HG03196 (cell line): ENCODE data around the gene CDR2.
"Not testable (repeated sequence)": the region's sequence is repeated elsewhere in the genome, so short reads cannot be mapped to it uniquely, and the experiment has no call there.

Experiments used
- ATAC-seq: cut with Tn5 transposase; IDR thresholded peaks from one replicate; pipeline ENCODE4 v1.9.1; 2021; ENCODE audit not compliant: unreplicated experiment

The CDR2 gene

GRCh38 chr16:22374311-22375116 is at the start of gene CDR2:
TSS of gene CDR2 (minus strand) at chr16:22374619. CDS start at chr16:22374309, 310 bp downstream.
- ATAC-seq: peak; percentile 74

GRCh38 chr16:22423716-22424115 is 49.3 kb upstream of the CDR2 start:
- ATAC-seq: no peak

DNA sequence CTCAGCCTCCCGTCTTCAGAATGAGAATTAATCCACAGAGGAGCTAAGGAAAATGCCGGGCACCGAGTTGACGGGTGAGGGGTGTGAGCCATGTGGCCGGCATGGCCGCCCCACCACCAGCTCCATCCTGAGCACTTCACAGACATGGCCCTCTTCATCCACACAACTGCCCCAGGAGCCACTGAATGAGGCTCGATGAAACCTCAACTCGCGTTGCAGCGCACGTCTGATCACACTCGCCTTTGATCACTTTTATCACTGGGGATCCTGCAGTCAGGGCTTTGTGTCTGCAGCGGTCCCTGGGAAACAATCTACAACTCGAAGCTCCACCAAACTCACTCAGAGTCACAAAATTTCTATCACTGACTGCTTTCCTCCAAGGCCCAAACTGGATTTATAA is 46.7 kb upstream of the CDR2 start:
- ATAC-seq: no peak

DNA sequence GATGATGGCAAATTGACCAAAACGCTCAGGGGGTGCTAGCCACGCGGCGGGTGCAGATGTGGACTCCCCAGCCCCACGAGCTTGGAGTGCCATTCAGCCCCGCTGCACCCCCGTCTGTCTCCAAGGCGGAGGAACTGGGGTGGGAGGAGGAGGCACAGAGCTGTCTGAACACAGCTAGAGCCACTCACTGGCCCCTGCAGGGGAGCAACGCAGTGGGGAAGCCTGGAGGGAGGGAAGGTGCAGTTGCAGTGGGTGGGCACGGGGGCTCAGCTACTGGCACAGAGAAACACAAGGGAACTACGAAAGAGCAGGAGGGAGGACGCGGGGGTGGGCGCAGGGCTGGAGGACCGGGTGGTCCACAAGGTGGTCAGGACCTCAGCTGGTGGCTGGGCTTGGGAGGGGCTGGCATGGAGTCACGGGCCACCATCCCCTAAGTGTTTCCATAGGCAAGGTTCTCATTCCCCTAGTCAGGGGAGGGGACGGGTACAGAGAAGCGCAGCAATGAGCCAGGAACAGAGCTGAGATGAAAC is 46.3 kb upstream of the CDR2 start:
- ATAC-seq: no peak

- ATAC-seq: no peak
These were observed 45.5 kb upstream of the CDR2 start for GRCh38 chr16:22419908-22420307.

GRCh38 chr16:22418826-22419225 is 44.4 kb upstream of the CDR2 start:
- ATAC-seq: no peak

- not testable (repeated sequence) for ATAC-seq
These were observed 43.4 kb upstream of the CDR2 start for GRCh38 chr16:22417798-22418197.

- no peak for ATAC-seq
These were observed 42.6 kb upstream of the CDR2 start for GRCh38 chr16:22417019-22417418.

GRCh38 chr16:22413819-22414218 is 39.4 kb upstream of the CDR2 start:
- no peak for ATAC-seq

- no peak for ATAC-seq
These were observed 33.1 kb upstream of the CDR2 start for GRCh38 chr16:22407486-22407885.

DNA sequence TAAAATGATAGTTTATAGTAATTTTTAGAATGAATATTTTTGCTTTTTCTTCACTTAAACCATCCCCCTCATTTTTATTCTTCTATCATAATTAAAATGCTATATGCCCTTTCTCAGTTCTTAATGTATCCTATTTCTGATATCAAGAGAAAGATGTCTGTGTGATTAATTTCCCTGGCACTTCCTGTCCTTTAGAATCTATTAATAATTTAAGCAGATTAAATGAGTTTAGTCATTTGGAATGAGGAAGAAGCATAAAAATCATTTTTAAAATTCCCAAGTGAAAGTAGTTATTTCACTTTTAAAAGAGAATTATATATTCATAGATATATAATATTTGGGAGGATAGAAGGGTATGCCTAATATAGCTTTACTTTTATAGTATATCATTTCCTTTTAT is 27.8 kb upstream of the CDR2 start:
- no peak for ATAC-seq

GRCh38 chr16:22400900-22401299 is 26.5 kb upstream of the CDR2 start:
- no peak for ATAC-seq

DNA sequence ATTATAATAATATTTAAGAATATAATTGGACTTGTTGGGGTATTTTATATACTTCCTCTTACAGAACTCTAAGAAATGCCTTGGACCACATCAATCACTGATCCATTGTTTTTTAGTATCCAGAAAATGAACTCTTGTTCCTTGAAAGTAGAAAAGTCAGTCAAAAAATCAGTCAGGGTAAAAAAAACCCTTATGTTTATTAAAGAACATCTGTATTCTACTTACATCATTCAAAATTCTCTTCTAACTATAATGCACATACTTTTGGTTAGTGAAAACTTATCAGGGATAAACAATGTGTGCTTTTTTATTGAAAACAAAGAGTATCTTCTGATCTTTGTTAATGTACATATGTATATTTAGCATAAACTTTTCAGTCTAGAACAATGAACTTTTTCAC is 23.5 kb upstream of the CDR2 start:
- ATAC-seq: no peak

DNA sequence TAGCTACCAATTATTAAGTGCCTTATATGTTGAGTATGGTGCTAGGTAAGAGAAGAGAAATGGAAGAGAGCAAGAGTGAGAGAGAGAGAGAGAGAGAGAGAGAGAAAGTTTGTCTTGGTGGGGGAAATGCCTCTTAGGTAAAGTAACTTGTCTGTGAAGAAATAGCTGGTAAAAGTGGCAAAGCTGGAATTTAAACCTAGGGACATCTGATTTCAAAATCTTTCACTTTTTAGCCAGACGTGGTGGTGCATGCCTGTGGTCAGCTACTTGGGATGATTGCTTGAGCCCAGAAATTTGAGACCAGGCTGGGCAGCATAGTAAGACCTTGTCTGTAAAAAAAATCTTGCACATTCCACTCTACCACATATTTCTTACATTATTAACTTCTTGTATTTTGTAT is 23.0 kb upstream of the CDR2 start:
- no peak for ATAC-seq

GRCh38 chr16:22395960-22396359 is 21.5 kb upstream of the CDR2 start:
- ATAC-seq: no peak

- ATAC-seq: no peak
These were observed 19.7 kb upstream of the CDR2 start for GRCh38 chr16:22394121-22394520.

GRCh38 chr16:22388101-22388644 is 13.8 kb upstream of the CDR2 start:
- ATAC-seq: no peak

DNA sequence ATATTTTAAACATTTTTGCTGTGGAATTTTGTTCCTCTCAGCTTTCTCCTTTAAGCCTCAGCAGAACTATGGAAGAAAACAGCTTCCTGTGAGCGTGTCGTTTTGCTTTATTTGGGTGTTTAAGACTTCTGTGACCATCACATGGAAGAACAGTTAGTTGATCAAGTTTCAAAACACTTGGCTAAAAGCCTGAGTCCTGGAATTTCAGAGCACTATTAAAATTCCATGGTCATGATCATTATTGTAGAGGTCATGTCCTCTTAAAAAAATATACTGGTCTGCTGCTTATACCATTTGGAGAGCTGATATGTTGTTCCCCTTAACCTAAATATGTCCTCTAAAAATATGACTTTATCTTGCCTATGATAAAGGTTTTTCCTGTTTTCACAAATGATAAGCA is 12.6 kb upstream of the CDR2 start:
- no peak for ATAC-seq

GRCh38 chr16:22385196-22385595 is 10.8 kb upstream of the CDR2 start:
- no peak for ATAC-seq

DNA sequence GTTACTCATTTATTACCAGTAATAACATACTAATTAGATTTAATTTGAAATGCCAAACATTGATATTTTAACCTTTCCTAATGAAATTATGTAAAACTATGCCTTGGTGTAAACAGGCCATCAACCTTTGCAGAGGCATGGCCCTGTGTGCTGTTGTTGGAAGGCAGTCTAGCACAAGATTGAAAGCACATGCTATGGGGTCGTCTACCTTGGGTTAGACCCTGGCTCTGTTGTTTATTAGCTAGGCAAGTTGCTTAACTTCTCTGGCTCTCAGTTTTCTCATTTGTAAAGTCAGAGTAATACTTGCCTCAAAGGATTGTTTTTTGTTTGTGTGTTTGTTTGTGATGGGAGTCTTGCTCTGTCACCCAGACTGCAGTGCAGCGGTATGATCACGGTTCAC is 9.4 kb upstream of the CDR2 start:
- no peak for ATAC-seq

DNA sequence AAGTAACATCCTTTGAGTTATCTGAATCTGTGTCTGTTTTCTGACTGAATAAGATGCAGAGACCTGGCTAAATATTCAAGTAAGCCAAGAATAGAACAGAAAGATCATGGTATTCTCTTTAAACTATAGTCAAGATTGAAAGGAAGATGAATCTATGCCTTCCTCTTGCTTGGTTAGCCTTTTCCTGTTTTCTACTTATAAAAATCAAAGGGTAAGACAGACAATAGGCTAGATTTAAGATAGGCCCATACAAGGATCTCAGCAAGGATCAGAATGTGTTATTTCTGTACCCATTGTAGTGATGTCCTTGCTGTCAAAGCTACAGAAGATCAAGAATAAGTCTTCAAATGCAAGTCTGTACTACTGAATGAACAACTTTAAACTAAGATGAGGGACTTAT is 7.0 kb upstream of the CDR2 start:
- no peak for ATAC-seq

GRCh38 chr16:22380529-22380928 is 6.1 kb upstream of the CDR2 start:
- no peak for ATAC-seq

GRCh38 chr16:22379656-22380055 is 5.2 kb upstream of the CDR2 start:
- ATAC-seq: no peak
